GM19238 (cell line): Measurements from ENCODE around the gene BTC.
"Not testable (repeated sequence)": the region's sequence is repeated elsewhere in the genome, so short reads cannot be mapped to it uniquely, and the experiment has no call there.

Source experiments
- DNase-seq: peaks from one replicate; pipeline ENCODE4 v3.0.0; 2011; ENCODE audit warnings: low spot score; ENCODE audit not compliant: insufficient read length

BTC gene

DNA sequence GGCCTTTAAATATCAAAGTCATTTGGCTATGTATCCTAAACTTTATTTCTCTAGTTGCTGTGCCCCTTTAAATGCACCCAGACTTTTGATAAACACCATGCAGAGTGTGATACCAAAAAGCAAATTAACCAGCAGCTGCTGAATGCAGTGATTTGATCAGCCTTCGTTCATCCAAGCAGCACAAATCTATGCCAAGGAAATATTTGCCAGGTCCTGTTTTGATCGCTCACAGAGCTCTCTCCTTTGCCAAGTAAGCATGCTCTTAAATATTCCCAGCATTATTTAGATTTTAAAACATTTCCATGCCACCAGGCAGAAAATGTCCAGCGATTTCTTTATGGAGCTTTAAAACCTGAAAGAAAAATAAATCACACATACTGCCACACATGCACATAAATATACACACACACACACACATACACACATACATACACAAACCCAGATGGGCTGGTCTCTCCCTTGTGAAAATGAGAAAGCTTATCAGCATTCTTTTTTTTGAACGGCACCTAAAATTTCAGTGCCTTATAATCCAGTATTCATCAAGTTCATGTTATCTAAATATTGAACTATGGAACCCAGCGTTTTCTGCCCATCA is 35.7 kb downstream of the BTC start:
- no peak for DNase-seq

DNA sequence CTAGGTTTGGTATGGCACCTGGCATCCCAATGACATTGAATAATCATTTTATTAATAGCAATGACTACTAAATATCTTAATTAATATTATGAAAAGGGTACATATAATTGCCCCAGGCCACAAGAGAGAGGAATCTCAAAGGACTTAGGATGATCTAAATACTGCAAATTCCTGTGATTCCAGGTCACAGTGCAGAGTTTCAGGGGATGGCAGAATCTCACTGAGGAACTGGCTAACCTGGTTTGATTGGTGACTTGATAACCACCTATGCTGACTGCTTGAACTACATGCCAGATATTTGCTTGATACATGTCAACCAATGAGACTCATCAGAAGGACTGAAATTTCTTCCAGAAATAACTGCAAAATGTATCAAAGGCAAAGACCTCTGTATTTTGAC is 37.2 kb downstream of the BTC start:
- no peak for DNase-seq

DNA sequence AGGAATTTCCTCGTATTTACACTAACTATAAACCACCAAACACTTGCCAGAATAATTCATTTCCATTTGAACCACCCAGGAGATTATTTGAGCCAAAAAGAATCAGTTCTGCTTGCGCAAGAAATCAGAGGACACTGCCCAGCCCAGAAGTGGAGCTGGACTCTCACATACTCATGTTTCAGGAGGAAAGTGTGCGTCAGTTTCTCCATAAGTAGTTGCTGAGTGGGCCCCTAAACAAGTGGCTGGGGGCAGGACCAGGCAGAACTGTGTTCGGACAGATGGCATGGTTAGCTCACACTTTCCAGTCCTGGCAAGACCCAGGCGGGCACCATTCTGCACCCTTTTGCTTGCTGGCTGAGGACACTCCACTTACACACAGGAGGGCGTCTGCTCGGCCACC is 38.8 kb downstream of the BTC start:
- DNase-seq: no peak

DNA sequence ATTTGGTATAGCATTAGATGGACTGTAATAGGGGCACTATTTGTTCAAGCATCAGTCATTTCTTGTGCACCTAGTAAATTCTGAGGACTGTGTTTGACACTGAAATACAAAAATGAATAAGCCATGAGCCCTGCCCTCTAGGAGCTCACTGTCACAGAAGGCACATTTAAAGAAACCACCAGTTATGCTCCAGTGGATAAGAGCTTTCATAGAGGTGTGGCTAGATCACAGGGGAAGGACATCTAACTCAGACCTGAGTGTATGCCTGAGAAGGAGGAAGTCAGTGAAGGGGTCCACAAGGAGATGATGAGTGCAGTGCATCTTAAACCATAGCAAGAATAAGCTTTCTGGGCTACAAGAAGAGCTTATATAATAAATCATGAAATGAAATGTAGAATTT is 40.1 kb downstream of the BTC start:
- DNase-seq: no peak

DNA sequence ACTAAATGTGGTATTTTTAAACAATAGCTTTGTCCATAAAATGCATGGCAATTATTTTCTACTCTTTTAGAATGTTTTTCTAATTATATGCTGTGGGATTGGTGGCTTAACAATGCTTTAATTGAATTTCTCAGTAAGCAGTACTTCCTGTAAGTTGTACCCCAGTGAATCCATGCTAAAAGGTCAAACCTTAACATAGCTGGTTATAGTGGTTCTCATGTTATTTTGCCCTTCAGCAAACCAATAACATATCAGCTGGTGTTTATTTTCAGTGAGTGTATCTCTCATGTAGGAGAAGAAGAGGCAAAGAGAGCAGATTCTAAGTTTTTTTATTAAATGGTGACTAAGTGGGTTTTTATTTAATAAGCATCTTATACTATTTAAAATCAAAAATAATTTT is 41.5 kb downstream of the BTC start:
- no peak for DNase-seq

DNA sequence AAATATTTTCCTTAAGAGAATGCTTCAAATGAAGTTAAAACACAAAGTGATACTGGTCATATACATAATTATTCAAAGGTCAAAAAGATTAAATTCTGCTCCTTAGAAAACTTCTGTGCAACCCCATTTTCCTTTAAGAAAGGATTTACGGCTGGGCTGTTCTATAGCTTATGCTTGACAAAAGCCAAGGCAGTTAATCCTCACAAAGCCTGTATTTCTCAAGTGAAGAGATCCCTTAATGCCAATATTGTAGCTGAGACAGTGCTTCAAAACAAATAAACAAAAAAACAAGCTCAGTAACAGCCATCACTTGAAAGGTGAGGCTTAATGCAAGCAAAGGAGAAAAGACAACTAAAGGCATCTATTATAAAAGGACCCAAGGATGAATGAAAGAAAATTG is 42.5 kb downstream of the BTC start:
- DNase-seq: no peak

DNA sequence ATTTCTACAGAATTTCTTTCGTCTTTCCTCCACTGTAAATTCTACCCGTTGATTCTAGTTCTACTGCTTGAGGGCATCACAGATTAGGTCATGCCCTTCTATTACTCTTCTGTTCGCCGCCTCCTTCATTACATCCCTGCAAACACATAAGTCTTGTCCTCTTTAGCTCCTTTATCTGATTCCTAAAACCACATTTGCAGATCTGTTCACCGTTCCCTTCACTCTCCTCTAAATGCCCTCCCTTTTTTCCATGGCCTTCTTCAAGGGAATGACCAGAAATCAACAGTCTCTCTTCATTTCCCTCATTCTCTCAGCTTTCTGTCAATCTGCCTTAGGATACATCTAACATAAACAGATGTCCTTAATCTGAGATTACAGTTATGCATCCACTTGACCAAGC is 43.1 kb downstream of the BTC start:
- DNase-seq: no peak

DNA sequence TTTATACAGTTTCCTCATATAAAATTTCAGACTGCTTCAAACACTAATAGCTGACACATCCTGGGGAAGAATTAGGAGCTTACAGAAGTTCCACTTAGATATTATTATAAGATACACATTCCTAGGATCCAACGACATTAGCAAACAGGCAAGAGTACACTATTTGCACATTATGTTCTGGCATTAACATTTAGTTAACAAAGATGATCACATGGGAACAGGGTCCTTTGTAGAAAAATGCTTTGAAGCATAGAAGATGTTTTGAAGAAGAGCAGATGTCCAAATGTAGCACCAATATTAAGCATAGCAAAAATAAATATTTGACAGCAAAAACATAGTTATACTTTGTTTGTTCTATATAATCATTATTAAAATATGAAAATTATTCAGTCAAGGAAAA is 52.1 kb downstream of the BTC start:
- DNase-seq: no peak

DNA sequence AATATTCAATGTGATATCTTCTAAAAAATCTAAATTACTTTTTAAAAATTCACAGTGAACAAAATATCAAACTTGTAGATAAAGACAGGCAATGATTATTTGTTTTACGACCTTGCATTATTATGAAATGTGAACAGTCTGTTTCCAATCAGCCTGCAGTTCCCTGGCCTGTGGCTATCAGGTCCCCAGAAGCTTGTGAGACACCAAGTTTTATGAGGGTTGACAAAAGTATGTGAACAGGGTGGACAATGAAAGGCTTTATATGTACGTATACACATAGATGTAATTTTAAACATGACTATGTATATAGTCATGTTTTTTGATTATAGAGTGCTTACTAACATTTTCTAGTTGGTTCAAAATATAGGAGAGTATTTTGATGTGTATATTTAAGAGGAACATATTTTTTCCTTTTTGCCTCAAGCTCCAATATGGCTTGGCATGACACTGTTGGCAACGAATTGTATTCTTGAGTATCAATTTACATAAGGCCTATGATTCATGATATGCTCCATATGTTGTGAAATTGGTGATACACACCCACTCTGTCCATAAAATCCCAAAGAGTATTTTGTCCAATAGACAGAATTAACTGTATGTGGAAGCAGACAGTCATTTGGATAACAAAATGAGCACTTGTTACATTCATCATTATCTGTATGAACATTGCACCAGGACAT is 55.7 kb downstream of the BTC start:
- DNase-seq: no peak

DNA sequence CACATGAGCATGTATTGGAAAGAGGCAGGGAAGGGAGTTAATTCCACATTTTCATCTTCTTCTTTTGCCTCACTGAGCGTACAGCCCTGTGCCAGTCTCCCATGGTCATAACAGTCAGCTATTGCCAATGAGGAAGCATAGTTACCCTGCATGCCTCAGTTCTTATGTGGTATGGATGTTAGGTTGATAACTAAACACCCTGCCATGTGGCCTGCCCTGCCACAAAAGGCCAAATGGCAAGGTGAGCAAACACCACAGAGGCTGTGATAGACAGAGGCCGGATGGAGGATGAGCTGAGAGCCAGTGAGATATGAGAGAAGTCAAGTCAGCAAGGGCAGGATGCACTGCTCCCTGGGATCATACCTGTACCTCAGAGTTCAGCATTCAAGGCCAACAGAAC is 59.3 kb downstream of the BTC start:
- DNase-seq: no peak

DNA sequence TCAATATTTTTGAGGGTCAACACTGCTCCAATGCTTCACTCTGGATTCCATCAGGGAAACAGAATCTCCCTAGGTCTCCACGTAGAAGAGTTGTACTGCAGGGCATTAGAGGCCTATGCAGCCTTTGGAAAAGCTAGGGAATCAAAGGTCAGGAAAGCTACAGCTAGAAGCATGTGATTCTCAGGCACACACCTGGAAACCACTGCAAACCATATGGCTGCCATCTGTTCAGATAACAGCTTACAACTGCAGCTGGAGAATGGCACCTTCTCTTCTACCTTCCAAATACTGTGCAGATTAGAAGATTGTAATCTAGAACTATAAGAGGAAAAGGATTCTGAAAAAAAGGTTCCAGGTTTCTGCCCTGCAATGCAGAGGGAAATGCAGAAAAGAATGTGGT is 60.6 kb downstream of the BTC start:
- DNase-seq: no peak

DNA sequence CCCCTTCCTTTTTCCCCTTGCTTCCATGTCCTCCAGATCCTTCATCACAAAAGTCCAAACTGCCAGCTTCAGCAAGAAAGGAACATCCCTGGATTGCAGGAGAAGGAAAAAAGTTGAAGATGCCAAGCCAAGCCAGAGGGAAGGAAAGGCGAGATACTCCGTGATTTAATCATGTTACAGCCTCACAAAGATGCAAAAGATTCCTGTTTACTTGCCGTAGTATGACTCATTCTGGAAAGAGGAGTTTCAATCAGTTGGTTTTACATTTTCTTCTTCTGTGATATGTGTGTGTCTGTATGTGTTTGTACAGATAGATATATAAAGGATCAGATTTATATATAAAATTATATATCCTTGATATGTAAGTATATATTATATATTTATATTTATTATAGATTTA is 69.3 kb downstream of the BTC start:
- no peak for DNase-seq

DNA sequence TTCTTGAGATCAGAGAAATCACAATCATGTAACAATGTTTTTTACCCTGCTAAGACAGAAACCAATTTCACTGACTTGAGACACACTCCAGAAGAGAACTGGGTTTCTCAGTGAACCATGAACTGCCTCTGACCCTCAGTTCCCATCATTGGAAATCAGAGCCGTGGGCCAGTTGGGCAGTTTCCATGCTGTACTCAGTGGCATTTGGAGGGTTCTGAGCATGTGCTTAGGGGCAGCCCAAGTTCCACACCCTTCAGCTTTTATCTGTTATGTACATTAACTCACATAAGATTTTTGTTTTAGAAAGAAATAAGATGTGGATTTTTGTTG is 77.9 kb downstream of the BTC start:
- DNase-seq: no peak

DNA sequence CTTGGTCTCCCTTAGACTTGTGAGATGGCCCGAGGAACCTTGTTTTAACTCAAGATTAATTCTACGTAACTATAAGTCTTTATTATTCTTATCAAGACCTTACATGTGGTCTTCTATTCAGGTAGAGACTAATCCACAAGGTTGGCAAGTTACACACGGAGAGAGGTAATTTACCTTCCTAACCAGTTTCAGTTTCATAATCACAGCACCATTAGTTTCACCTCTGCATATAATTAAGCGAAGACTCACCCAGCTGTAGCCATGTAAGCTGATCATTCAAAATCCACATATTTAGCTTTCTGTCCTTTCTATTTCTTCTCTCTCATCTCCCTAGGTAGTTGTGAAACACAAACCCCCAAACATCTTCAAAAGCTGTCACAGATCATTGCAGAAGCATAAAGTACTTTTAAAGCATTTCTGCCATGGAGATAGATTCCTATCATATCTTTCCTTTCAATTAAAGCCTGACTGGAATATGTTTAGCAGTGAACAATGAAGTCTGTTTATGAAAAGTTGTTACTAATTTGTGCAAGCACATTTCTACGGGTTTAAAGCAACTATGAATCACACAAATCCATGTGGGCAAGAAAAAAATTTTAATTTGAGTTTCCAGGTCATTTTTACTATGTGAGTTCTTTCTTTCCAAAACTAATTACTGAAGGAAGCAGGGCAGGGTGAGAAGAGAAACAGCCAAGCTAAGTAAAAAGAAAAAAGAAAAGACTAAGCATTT is 78.5 kb downstream of the BTC start:
- no peak for DNase-seq

DNA sequence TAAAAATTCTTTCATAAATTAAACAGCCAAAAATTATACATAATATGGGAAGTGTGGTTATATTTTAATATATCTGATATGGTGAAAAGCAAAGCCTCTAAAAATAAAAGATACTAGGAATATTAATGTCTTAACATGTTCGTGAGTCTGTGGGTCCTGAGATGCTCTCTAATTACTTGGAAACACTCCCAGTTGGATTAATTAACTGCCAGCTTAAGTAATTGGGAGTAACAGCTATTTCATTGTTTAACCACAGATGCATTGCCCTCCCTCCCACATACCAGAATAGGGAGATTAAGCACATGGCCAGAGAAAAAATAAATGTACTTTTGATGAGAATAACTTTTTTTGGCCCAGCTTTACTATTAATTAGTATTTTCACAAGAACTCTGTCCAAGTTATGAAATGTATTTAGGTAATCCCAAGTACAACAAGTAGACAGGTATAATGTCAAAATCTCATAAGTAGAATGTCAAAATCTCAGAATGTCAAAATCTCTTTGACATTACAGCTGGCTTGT is 79.7 kb downstream of the BTC start:
- no peak for DNase-seq

DNA sequence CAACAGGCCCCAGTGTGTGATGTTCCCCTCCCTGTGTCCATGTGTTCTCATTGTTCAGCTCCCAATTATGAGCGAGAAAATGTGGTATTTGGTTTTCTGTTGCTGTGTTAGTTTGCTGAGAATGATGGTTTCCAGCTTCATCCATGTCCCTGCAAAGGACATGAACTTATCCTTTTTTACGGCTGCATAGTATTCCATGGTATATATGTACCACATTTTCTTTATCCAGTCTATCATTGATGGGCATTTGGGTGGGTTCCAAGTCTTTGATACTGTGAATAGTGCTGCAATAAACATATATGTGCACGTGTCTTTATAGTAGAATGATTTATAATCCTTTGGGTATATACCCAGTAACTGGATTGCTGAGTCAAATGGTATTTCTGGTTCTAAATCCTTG is 86.2 kb downstream of the BTC start:
- not testable (repeated sequence) for DNase-seq
